ENCODE measurements around the gene KLHL3. TPM values are rescaled to one million over a fixed set of nuclear protein-coding genes. Genes with fewer than 3 reads are reported as not detected.

The KLHL3 gene
- total and polyA plus RNA-seq, 2 donors (not counting 3 experiments of a cell fraction or from before 2014, with no cell fraction given) = 8.8 to 13.6 TPM

GRCh38 chr5:137596941-137597340 lies 138.9 kb downstream of the KLHL3 start:
- Histone ChIP-seq H4K20me1 (replicated peaks; ENCODE audit: control insufficient read depth, extremely low read depth, insufficient read depth, low read length) (no peaks in the 10 kb centered on the region), H3K9me3 (replicated peaks; ENCODE audit: control insufficient read depth, insufficient read depth, low read length) (no peaks in the 10 kb centered on the region), H3K27ac (ENCODE audit: insufficient read depth, low read depth, low read length) (no peak overlapping the region), H3K27me3 (ENCODE audit: control insufficient read depth in 2 of 2, insufficient read depth in 2 of 2, low read length in 2 of 2) (peaks cover 19 to 43% of the 10 kb centered on the region in 2 experiments), H3K4me3 (replicated peaks in 1 of 3; ENCODE audit: insufficient read depth in 1 of 3, low read depth in 1 of 3, low read length in 3 of 3) (no peak overlapping the region), H3K9ac (replicated peaks; ENCODE audit: extremely low read depth, insufficient read depth, low read length) (no peak overlapping the region), H3K9me1 (replicated peaks; ENCODE audit: control insufficient read depth, extremely low read depth, insufficient read depth, low read length) (no peaks in the 10 kb centered on the region), H3K79me2 (ENCODE audit: control insufficient read depth, insufficient read depth, low read length) (no peaks in the 10 kb centered on the region), H3K4me2 (ENCODE audit: insufficient read depth, low read length) (no peak overlapping the region), H3K4me1 (ENCODE audit: control insufficient read depth, extremely low read depth, insufficient read depth, low read length) (no peaks in the 10 kb centered on the region), H3K36me3 (ENCODE audit: control insufficient read depth in 2 of 2, extremely low read depth in 1 of 2, insufficient read depth in 2 of 2, low read length in 2 of 2) (no peaks in the 10 kb centered on the region), H2AFZ (ENCODE audit: low read depth, low read length) (no peak overlapping the region)
- no TSS peak for BruUV-seq (replicated peaks)
- intact Hi-C loops (cut with micrococcal nuclease) = no loop called here
- FAIRE-seq = no peak
- ChIA-PET CTCF (no interaction called here), POLR2A (no interaction called here)
- dilution Hi-C loops (cut with MboI; ENCODE audit: extremely low pct_ligation_motif_present, low sequenced_read_pairs) = no loop called here
- TF ChIP-seq MAX (IDR thresholded peaks at IDR 0.05; ENCODE audit: insufficient read depth, insufficient read length) (no peak), EZH2 (IDR thresholded peaks at IDR 0.05; ENCODE audit: borderline replicate concordance, low read depth, low read length, severe bottlenecking) (no peak), POLR2A (IDR thresholded peaks at IDR 0.05; ENCODE audit: low read depth, low read length) (no peak), GATA2 (IDR thresholded peaks at IDR 0.05; ENCODE audit: insufficient read depth, insufficient read length, low read depth, low read length) (no peak), CTCF (IDR thresholded peaks at IDR 0.05; ENCODE audit: extremely low read depth in 1 of 2, insufficient read depth in 1 of 2, low read depth in 1 of 2, low read length in 2 of 2) (no peak), JUN (IDR thresholded peaks at IDR 0.05; ENCODE audit: borderline replicate concordance, insufficient read depth, insufficient read length, low read depth) (no peak), FOS (IDR thresholded peaks at IDR 0.05; ENCODE audit: borderline replicate concordance, insufficient read depth, low read length) (no peak), MYC (IDR thresholded peaks at IDR 0.05; ENCODE audit: low read depth, low read length) (no peak), POLR2AphosphoS5 (IDR thresholded peaks at IDR 0.05; ENCODE audit: insufficient read depth, low read depth, low read length) (no peak)
- DNase-seq (ENCODE audit: low read depth, low spot score) = no peak

All from endothelial cell of umbilical vein (primary cell).